Tongue (tissue), 3 donors: ENCODE data around the gene LILRB1. TPM values are rescaled to one million over a fixed set of nuclear protein-coding genes. Genes with fewer than 3 reads are reported as not detected.
"Not testable (repeated sequence)": the region's sequence is repeated elsewhere in the genome, so short reads cannot be mapped to it uniquely, and the experiment has no call there.

Source experiments
- DNase-seq: peaks from one replicate; pipeline ENCODE4 v3.0.0-alpha.2; 2015
- small RNA-seq: library from RNA; depleted of rRNA; stranded (forward); fragments of <200 nt; gene quantifications from one replicate; pipeline ENCODE3, GENCODE V24; 2014; ENCODE audit warnings: low replicate concordance
- total RNA-seq: library from RNA; depleted of rRNA; stranded (reverse); fragments of >200 nt; gene quantifications from one replicate; pipeline ENCODE4 v1.2.3, GENCODE V29; 2014

Gene LILRB1
- total RNA-seq, 1 donor from 2014 or later: 0.51 TPM

DNA sequence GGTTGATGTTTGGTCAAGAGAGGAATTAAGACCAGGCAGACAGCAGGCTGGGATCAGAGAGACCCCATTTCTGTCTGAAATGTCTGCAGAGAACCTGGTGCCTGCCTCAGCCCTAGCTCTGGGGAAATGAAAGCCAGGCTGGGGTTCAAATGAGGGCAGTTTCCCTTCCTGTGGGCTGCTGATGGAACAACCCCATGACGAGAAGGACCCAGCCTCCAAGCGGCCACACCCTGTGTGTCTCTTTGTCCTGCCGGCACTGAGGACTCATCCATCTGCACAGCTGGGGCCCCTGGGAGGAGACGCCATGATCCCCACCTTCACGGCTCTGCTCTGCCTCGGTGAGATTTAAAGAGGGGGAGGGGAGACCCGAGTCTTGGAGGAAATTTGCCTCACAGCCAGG lies 32.4 kb downstream of the LILRB1 start, which contains the start of gene LILRB4:
Gene LILRB4 (plus strand): TSS at position 256 of the 400 bp plus-strand sequence. CDS start 49 bp downstream, at position 305.
- no peak for DNase-seq

DNA sequence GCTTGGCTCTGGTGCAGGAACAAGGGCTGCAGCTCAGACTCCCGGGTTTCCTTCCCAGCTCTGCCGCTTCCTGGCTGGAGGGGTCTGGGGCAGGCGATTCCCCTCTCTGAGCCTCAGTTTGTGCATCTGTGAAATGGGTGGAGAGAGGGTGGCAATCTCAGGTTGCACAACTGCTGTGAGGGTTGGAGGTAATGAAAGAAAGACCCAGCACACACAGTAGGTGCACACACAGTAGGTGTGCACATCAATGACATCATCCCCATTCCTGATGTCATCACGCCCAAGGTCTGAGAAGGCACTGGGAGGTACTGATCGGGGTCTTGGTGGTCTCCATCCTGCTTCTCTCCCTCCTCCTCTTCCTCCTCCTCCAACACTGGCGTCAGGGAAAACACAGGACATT lies 35.2 kb downstream of the LILRB1 start:
- no peak for DNase-seq

DNA sequence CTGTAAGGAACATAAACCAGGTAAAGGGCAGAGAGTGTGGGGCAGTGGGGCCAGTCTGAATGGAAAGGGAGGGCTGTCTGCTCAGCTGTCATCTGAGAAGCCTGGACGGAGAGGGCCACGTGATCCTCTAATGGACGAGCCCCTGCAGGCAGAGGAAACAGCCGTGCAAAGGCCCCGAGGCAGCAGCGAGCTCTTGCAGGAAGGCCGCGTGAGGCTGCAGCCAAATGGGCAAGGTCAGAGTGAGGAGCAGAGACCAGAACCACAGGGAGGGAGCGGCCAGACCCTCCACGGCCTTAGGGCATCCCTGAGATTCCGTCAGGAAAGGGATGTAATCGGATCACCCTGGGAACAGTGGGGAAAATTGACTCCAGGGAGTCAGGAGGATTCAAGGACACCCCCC lies 36.9 kb downstream of the LILRB1 start:
- no peak for DNase-seq

DNA sequence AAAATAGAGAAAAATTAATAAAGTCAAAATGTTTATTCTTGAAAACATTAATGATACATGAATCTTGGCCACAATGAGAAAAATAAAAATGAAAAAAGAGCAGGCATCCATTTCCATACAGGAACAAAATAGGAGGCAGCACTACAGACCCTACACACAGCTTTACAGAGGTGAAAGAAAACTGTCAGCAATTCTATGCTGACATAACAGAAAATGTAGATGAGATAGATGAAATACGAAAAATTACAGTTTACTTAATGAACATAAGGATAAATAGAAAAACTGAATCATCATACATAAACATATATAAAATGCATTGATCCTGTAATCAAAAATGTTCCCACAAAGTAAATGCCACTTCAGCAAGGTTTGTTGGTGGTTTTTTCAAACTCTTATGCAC lies 38.1 kb downstream of the LILRB1 start:
- DNase-seq: no peak

DNA sequence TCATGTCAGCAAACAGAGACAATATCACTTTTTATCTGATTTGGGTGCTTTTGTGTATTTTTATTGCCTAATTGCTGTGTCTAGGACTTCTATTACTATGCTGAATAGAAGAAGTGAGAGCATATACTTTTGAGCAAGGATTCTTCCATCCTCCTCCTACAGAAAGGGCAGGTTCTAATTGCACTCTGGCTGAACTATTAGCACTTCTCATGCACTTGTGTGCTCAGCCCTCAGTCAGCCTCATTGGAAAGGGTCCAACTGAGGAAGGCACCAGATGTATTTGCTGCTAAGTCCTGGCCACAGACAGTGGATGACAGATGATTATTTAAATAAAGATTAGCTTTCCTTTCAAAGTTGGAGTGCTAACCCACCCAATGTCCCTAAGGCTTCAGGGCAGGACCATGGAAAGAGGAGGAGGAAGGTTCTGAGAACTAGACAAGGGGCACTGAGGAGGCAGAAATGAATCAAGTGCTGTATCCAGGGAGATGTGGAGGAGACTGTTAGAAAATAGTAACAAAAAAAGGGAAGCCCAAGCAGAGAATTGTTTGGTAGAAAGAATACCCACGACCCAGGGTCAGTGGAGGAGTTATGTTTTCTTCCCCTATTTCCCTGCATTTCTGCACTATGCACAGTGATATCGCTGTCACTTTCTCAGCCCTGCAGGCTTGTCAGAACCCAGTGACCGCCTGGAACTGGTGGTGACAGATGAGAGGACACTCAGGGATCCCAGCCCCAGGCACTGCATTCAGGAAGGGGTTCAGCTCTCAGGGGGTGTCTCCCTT lies 40.5 kb downstream of the LILRB1 start:
- no peak for DNase-seq

DNA sequence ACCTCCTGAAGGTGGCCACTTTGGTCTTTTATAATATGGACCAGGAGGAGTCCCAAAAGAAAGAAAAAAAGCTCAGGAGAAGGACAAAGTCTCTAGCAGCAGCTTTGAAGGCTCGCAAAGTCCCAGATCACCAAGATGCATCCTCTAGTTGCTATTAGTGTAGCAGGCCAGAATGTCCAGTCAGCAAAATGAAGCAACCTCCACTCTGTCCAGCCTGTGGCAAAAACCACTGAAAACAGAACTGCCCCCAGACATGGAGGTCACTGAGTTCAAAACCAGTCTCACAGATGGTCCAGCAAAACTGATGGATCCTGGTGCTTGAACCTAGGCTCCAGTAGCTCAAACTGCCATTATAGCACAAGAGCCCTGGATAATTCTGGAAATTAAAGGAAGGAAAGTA lies 42.9 kb downstream of the LILRB1 start:
- DNase-seq: no peak

DNA sequence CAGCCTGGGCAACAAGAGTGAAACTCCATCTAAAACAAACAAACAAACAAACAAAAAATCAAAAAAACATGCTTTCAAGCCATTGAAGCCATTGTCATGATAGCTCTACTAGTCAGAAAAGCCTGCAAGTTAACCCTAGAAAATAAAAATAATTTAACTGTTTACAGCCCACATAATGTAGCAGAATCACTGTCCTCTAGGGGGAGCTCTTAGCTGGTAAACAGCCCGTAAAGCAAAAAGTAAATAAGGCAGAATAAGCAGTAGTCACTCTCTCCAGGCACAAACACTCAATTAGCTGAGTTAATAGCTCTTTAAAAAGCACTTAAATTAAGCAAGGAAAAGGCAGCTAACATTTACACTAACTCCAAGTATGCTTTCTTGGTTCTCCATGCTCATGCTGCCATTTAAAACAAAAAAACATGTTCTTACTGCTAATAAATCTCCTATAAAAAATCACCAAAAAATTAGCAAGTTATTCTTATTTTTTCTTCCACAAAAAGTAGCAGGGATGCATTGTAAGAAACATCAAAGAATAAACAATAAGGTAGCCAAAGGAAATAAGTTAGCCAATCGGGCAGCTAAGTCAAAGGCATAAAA lies 43.8 kb downstream of the LILRB1 start:
- peak; percentile 24 for DNase-seq

DNA sequence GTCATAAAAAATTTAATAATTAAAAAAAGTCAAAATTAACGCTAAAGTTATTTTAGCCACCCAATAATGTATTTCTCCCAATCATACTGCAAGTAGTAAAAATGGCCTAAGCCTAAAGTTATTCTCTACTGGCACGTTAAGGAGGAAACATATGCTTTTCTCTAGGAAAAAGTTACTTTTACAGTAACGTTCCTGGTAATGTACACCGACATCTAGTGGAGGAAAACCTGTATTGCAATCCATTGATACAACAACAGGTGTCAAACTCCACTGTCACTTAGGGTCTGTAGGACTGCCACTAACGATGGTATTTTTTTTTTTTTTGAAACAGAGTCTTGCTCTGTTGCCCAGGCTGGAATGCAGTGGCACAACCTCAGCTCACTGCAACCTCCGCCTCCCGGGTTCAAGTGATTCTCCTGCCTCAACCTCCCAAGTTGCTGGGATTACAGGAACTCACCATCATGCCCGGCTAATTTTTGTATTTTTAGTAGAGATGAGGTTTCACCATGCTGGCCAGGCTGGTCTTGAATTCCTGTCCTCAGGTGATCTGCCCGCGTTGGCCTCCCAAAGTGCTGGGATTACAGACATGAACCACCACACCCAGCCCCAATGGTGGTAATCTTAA lies 46.0 kb downstream of the LILRB1 start:
- peak; percentile 59 for DNase-seq

DNA sequence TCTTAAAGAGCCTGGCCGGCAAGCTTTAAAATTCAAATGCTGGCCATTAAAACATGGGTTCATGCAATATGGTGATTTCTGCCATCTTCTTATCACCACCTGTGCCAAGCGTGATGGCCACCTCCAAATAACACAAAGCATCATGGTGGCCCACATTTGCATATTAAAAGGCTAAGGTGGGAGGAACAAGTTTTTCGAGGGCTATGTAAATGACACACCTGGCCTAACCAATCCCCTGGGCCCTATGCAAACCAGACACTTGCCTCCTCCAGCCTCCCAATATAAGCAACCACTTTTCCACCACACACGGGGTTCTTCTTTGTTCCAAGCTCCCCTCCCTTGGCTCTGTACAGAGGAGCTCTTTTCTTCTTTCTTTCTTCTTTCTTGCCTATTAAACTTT lies 46.9 kb downstream of the LILRB1 start:
- DNase-seq: no peak

DNA sequence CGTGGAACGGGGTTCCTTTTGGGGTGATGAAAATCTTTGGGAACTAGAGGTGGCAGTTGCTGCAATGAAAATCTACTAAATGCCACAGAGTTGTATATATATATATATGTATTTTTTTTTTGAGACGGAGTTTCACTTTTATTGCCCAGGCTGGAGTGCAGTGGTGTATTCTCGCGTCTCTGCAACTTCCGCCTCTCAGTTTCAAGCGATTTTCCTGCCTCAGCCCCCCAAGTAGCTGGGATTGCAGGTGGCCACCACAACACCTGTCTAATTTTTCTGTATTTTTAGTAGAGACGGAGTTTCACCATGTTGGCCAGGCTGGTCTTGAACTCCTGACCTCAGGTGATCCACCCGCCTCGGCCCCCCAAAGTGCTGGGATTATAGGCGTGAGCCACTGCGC lies 51.3 kb downstream of the LILRB1 start:
- DNase-seq: not testable (repeated sequence)

DNA sequence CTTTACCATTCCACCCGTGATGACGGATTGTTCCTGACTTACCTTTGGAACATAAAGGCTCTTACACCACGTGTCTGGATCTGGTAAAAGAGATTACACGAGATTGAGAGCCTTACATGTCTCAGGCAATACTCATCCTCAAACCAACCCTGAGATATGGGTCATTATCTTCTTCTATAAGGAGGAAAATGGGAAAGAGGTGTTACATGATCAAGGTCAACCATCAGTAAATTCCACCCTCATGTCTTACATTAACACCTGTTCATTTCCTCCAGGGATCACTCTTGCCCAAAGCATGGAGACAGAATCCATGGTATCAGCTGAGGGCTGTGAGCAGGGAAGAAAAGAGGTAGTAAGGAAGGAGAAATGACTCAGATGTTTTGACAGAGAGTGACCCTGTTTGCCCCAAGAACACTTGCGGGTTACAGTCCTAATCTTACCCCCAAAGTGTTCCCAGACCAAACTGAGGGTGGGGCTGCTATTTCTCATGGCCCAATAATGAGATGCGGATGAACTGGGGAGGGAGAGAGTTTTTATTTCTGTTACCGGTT lies 52.1 kb downstream of the LILRB1 start:
- no peak for DNase-seq

DNA sequence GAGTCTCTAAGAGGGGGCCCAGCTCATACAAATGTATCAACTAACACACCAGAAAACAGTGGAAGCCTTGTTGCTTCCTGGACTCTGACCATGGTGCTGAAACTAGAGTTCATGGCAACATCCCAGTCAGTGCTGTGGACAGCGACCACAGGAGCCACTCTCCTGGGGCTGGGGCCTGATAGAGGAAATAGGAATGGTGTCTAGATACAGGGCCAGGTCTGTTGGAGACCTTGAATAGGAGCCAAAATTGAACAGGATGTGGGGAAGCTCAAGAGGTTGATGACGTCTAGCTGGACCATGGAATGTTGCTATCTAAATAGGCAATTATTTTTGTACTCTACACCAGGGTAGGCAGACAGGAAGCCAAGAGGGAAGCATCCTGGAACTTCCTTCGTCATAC lies 54.2 kb downstream of the LILRB1 start:
- peak; percentile 44 for DNase-seq

Small RNA genes within 50 kb of the gene (small RNA-seq; reads per million reads assigned to genes)
- gene AC245036.3 (not detected), gene MIR8061 (not detected)

Other genes with a start within 250 kb of the LILRB1 start
- 15.0 TPM for gene TTYH1, start 215.0 kb upstream of the LILRB1 start, total RNA-seq
- gene LENG8, start 181.3 kb upstream of the LILRB1 start, total RNA-seq: 38.4 TPM
- gene LENG9, start 166.7 kb upstream of the LILRB1 start, total RNA-seq: 3.6 TPM
- 24.5 TPM for gene CDC42EP5, start 157.2 kb upstream of the LILRB1 start, total RNA-seq
- not detected for gene LAIR2, start 127.7 kb upstream of the LILRB1 start, total RNA-seq
- not detected for gene LILRA2, start 56.7 kb upstream of the LILRB1 start, total RNA-seq
- 0.51 TPM for gene LILRA1, start 36.9 kb upstream of the LILRB1 start, total RNA-seq
- gene LILRB4, start 32.5 kb downstream of the LILRB1 start, total RNA-seq: 0.51 TPM
- not detected for gene KIR3DL3, start 94.0 kb downstream of the LILRB1 start, total RNA-seq
- gene KIR2DL3, start 108.0 kb downstream of the LILRB1 start, total RNA-seq: not detected
- gene KIR2DL1, start 139.3 kb downstream of the LILRB1 start, total RNA-seq: not detected
- gene KIR2DL4, start 173.1 kb downstream of the LILRB1 start, total RNA-seq: not detected
- gene KIR3DL1, start 186.0 kb downstream of the LILRB1 start, total RNA-seq: not detected
- gene KIR2DS4, start 202.2 kb downstream of the LILRB1 start, total RNA-seq: not detected
- gene KIR3DL2, start 220.0 kb downstream of the LILRB1 start, total RNA-seq: not detected
- gene FCAR, start 243.8 kb downstream of the LILRB1 start, total RNA-seq: 2.6 TPM